H1 (cell line): ENCODE results near the gene PPIL6. TPM values are rescaled to one million over a fixed set of nuclear protein-coding genes. Genes with fewer than 3 reads are reported as not detected.

Experiments
- CTCF ChIA-PET: fragments of 300-600 bp; sonication (Branson Sonifier 250); formaldehyde crosslinking; loops from one replicate; lab custom pipeline; 2021; ENCODE audit not compliant: partially characterized antibody; lab: Charles Lee
- POLR2A ChIA-PET: fragments of 300-600 bp; sonication (Branson Sonifier 250); formaldehyde crosslinking; loops from one replicate; lab custom pipeline; 2021; ENCODE audit warnings: inconsistent platforms; ENCODE audit not compliant: partially characterized antibody; lab: Charles Lee
- DNase-seq, 2 experiments: peaks; one replicate each; pipeline versions ENCODE4 v3.0.0 to v3.0.0-alpha.2; 2010 to 2022; ENCODE audit warnings: low spot score in 2 of 2, low read depth in 1 of 2, mixed read lengths in 1 of 2
- FAIRE-seq: peaks from 2 replicates; lab custom pipeline; 2011; peaks lifted over from hg19 to GRCh38; lab: Jason Lieb, UNC
- H2AFZ ChIP-seq: 2 replicates; pipeline ENCODE4 v1.8.1; 2012; ENCODE audit warnings: low read length, inconsistent platforms
- H2AK5ac ChIP-seq: 2 replicates; pipeline ENCODE4 v1.6.1; 2013; ENCODE audit warnings: low read depth, low read length
- H2BK120ac ChIP-seq: replicated peaks from 2 replicates; pipeline ENCODE3; 2013; ENCODE audit warnings: low read depth, low read length, inconsistent platforms
- H2BK12ac ChIP-seq: 2 replicates; pipeline ENCODE4 v1.6.1; 2013; ENCODE audit warnings: low read depth, low read length
- H2BK15ac ChIP-seq: 2 replicates; pipeline ENCODE4 v1.6.1; 2013; ENCODE audit warnings: low read length
- H2BK20ac ChIP-seq: 2 replicates; pipeline ENCODE4 v1.6.1; 2013; ENCODE audit warnings: low read length
- H2BK5ac ChIP-seq: 2 replicates; pipeline ENCODE4 v1.6.1; 2013; ENCODE audit warnings: low read depth, low read length
- H3K14ac ChIP-seq: 2 replicates; pipeline ENCODE4 v1.6.1; 2013; ENCODE audit warnings: inconsistent platforms; ENCODE audit not compliant: insufficient read length
- H3K18ac ChIP-seq: 2 replicates; pipeline ENCODE4 v1.6.1; 2013; ENCODE audit warnings: low read length; ENCODE audit errors: extremely low read depth
- H3K23ac ChIP-seq: 2 replicates; pipeline ENCODE4 v1.6.1; 2013; ENCODE audit warnings: inconsistent platforms; ENCODE audit not compliant: insufficient read length
- H3K23me2 ChIP-seq: 2 replicates; pipeline ENCODE4 v1.6.1; 2013; ENCODE audit warnings: low read depth, low read length
- H3K27ac ChIP-seq: 2 replicates; pipeline ENCODE4 v1.6.1; 2011; ENCODE audit warnings: low read depth, low read length, inconsistent platforms
- H3K27me3 ChIP-seq, 4 experiments: replicated peaks in 1 of 4; 1 replicate in 1 of 4; 2 replicates in 3 of 4; pipeline versions ENCODE4 v1.6.1 to v1.8.1; 2011 to 2013; ENCODE audit warnings: low read length in 3 of 4, mild to moderate bottlenecking in 3 of 4, inconsistent platforms in 2 of 4, mixed read lengths in 2 of 4, moderate library complexity in 1 of 4; ENCODE audit not compliant: control insufficient read depth in 3 of 4, insufficient read depth in 3 of 4; ENCODE audit errors: extremely low read depth in 1 of 4
- H3K36me3 ChIP-seq, 4 experiments: 2 replicates each; pipeline versions ENCODE4 v1.6.1 to v1.8.1; 2011 to 2013; ENCODE audit warnings: mild to moderate bottlenecking in 4 of 4, low read length in 3 of 4, moderate library complexity in 2 of 4, control low read depth in 1 of 4, inconsistent platforms in 1 of 4; ENCODE audit not compliant: insufficient read depth in 4 of 4, control insufficient read depth in 2 of 4
- H3K4ac ChIP-seq: replicated peaks from 2 replicates; pipeline ENCODE3; 2013; ENCODE audit warnings: low read length, low read depth, mixed read lengths, inconsistent platforms; ENCODE audit not compliant: insufficient read length
- H3K4me1 ChIP-seq, 4 experiments: replicated peaks in 1 of 4; 1 replicate in 1 of 4; 2 replicates in 3 of 4; pipeline versions ENCODE4 v1.6.1 to v1.8.1; 2011 to 2013; ENCODE audit warnings: low read length in 3 of 4, inconsistent platforms in 2 of 4, mixed read lengths in 1 of 4; ENCODE audit not compliant: insufficient read depth in 4 of 4, control insufficient read depth in 3 of 4
- H3K4me2 ChIP-seq, 2 experiments: 2 replicates each; pipeline versions ENCODE4 v1.6.1 to v1.8.1; 2011 to 2013; ENCODE audit warnings: low read depth in 2 of 2, low read length in 2 of 2, control low read depth in 1 of 2, inconsistent platforms in 1 of 2, mild to moderate bottlenecking in 1 of 2; ENCODE audit not compliant: insufficient read depth in 1 of 2
- H3K4me3 ChIP-seq, 4 experiments: fragments of 200-600, 300-600 bp in 1 of 4; sonication (generic), shearing (Covaris generic), sonication (Bioruptor Twin) in 1 of 4; 2 replicates each; pipeline versions ENCODE4 v1.5.1 to v1.8.1; 2011 to 2016; ENCODE audit warnings: low read length in 4 of 4, low read depth in 3 of 4, control low read depth in 2 of 4, inconsistent platforms in 2 of 4, mild to moderate bottlenecking in 2 of 4, mixed read lengths in 1 of 4, moderate library complexity in 1 of 4; ENCODE audit not compliant: insufficient read depth in 2 of 4; ENCODE audit errors: extremely low read depth in 1 of 4
- H3K56ac ChIP-seq: replicated peaks from 2 replicates; pipeline ENCODE3; 2013; ENCODE audit warnings: low read depth, mild to moderate bottlenecking, mixed read lengths, low read length, inconsistent platforms; ENCODE audit not compliant: insufficient read length
- H3K79me1 ChIP-seq: 2 replicates; pipeline ENCODE4 v1.6.1; 2013; ENCODE audit warnings: low read depth, low read length, control low read depth
- H3K79me2 ChIP-seq, 2 experiments: 2 replicates each; pipeline versions ENCODE4 v1.6.1 to v1.8.1; 2012 to 2013; ENCODE audit warnings: low read length in 2 of 2, mild to moderate bottlenecking in 2 of 2, inconsistent platforms in 1 of 2; ENCODE audit not compliant: insufficient read depth in 2 of 2, control insufficient read depth in 1 of 2
- H3K9ac ChIP-seq, 4 experiments: replicated peaks in 1 of 4; 1 replicate in 1 of 4; 2 replicates in 3 of 4; pipeline versions ENCODE4 v1.6.1 to v1.8.1; 2011 to 2013; ENCODE audit warnings: low read depth in 3 of 4, low read length in 3 of 4, control low read depth in 2 of 4, mild to moderate bottlenecking in 2 of 4, moderate library complexity in 2 of 4, inconsistent platforms in 1 of 4; ENCODE audit errors: extremely low read depth in 1 of 4
- H3K9me3 ChIP-seq, 2 experiments: 2 replicates each; pipeline versions ENCODE4 v1.6.1 to v1.8.1; 2012 to 2013; ENCODE audit warnings: mild to moderate bottlenecking in 2 of 2, moderate library complexity in 2 of 2, control low read depth in 1 of 2, inconsistent platforms in 1 of 2, low read depth in 1 of 2, low read length in 1 of 2, mixed read lengths in 1 of 2; ENCODE audit not compliant: insufficient read depth in 2 of 2
- H4K20me1 ChIP-seq, 2 experiments: replicated peaks in 1 of 2; 2 replicates each; pipeline versions ENCODE3 to v1.8.1; 2011 to 2013; ENCODE audit warnings: inconsistent platforms in 2 of 2, low read length in 2 of 2, mild to moderate bottlenecking in 1 of 2; ENCODE audit not compliant: insufficient read depth in 2 of 2, control insufficient read depth in 1 of 2
- H4K5ac ChIP-seq: 2 replicates; pipeline ENCODE4 v1.6.1; 2013; ENCODE audit warnings: low read length, low read depth, mixed read lengths, inconsistent platforms; ENCODE audit not compliant: insufficient read length
- H4K8ac ChIP-seq: 2 replicates; pipeline ENCODE4 v1.8.0; 2013; ENCODE audit warnings: mild to moderate bottlenecking, moderate library complexity, low read length, inconsistent platforms; ENCODE audit not compliant: insufficient read depth; ENCODE audit errors: extremely low read depth
- H4K91ac ChIP-seq: replicated peaks from 2 replicates; pipeline ENCODE3; 2013; ENCODE audit warnings: low read length, mixed read lengths, inconsistent platforms; ENCODE audit not compliant: insufficient read length
- NANOG ChIP-seq: IDR thresholded peaks from 2 replicates; pipeline ENCODE4 v1.6.1; 2011; ENCODE audit warnings: low read length, low read depth, mild to moderate bottlenecking, inconsistent platforms; ENCODE audit not compliant: insufficient read depth, poor library complexity, severe bottlenecking
- WGBS, 2 experiments: shearing (Covaris generic) in 1 of 2; methylation state at CpG; one replicate each; pipeline versions ENCODE4 v1.1.6 to v1.1.7; 2013 to 2015; ENCODE audit warnings: low lambda C conversion rate in 2 of 2, mixed read lengths in 2 of 2, inconsistent platforms in 1 of 2, low coverage in 1 of 2, missing lambda C conversion rate in 1 of 2; ENCODE audit not compliant: insufficient replicate concordance in 2 of 2, insufficient coverage in 1 of 2, insufficient read length in 1 of 2; ENCODE audit errors: extremely low coverage in 1 of 2, missing lambda C conversion rate in 1 of 2; 5-methylcytosine and 5-hydroxymethylcytosine counted together
- polyA plus RNA-seq, 7 experiments: library from polyadenylated mRNA; depleted of rRNA in 3 of 7; stranded (reverse) in 5 of 7; unstranded in 2 of 7; fragments of >200 nt in 5 of 7; fragments of 200-250 nt in 2 of 7; gene quantifications; 1 replicate in 5 of 7; 2 replicates in 1 of 7; 4 replicates in 1 of 7; pipeline versions ENCODE4 v1.2.1 to v1.2.3, GENCODE V29; 2011 to 2013; ENCODE audit warnings: missing spikeins in 2 of 7, mixed read lengths in 2 of 7
- total RNA-seq: library from RNA; stranded (reverse); fragmentation: NEBNext Ultra II Directional; extraction: Animal tissue kit (Norgen Biotek cat#: 25700); gene quantifications from 2 replicates; pipeline ENCODE4 v1.2.1, GENCODE V29; 2021

PPIL6 gene
- total and polyA plus RNA-seq, 2 of the 8 experiments (the other 6 are each of a cell fraction or from before 2014, with no cell fraction given) = 0.42 to 1.3 TPM

DNA sequence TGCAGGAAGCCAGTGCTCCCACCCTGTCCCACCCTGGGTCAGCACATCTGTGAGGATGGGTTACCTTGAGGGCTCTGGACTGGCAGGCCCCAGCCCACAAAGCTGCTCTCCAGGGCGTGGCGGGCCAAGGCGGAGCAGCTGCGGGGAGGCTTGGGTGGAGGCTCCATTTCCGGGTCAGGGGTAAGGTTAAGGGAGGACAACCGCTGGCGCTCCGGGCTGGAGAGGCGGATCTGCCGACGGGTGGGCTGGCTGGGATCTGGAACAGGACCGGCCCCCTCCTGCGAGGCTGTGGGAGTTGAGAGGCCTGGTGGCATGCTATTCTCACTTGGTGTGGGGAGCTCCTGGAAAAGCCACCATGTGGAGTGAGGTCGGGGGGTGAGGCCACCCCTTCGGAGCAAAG is 5.6 kb upstream of the PPIL6 start:
- Histone ChIP-seq H3K14ac (no peak overlapping the region), H2BK15ac (no peak overlapping the region), H3K4ac (no peak overlapping the region), H4K5ac (no peak overlapping the region), H3K23me2 (peaks cover 4% of the 10 kb centered on the region; the same call in 1 of the 2 replicates), H2BK5ac (no peak overlapping the region), H4K20me1 (peaks cover 6 to 19% of the 10 kb centered on the region in 2 experiments), H3K27ac (no peak overlapping the region), H2AK5ac (no peak overlapping the region), H3K4me3 (no peak overlapping the region), H2BK20ac (no peak overlapping the region), H4K91ac (no peak overlapping the region), H2BK120ac (no peak overlapping the region), H3K79me1 (no peaks in the 10 kb centered on the region; the same call in none of the 2 replicates), H3K18ac (no peak overlapping the region), H3K23ac (no peak overlapping the region), H3K27me3 (no peaks in the 10 kb centered on the region), H2AFZ (no peak overlapping the region), H3K36me3 (peaks cover 11 to 47% (median 23%) of the 10 kb centered on the region in 4 experiments; a peak in 6 of 8 replicates), H3K4me1 (peaks cover 0 to 9% (median 5%) of the 10 kb centered on the region in 4 experiments; a peak in 6 of 7 replicates), H3K79me2 (peaks cover 0 to 3% of the 10 kb centered on the region in 2 experiments; a peak in 1 of 4 replicates), H4K8ac (no peak overlapping the region), H3K56ac (no peak overlapping the region), H3K4me2 (no peak overlapping the region), H3K9ac (no peak overlapping the region), H3K9me3 (no peaks in the 10 kb centered on the region), H2BK12ac (no peak overlapping the region)
- no peak for TF ChIP-seq NANOG
- WGBS, 2 experiments = 91% methylated on average over 15 of the region's 15 CpGs; no CpG with 5 or more reads in 1 of the 2 experiments
- peak in 1 of 2 experiments; percentile 23 for DNase-seq
- CTCF ChIA-PET = interaction anchor here (0.6 to 6.1 kb wide), 3 partner anchors 8 to 263 kb away, joined by 3 to 63 read pairs (median 3); partner anchors contain the start of gene MICAL1
- POLR2A ChIA-PET = interaction anchor here (0.6 to 1.6 kb wide), 3 partner anchors 10 to 62 kb away, joined by 3 to 10 read pairs (median 4); partner anchors contain the start of gene MICAL1
- no peak for FAIRE-seq
